PC-9 (cell line): Measurements from ENCODE around the gene VENTX. TPM values are rescaled to one million over a fixed set of nuclear protein-coding genes. Genes with fewer than 3 reads are reported as not detected.

Experiments
- BruUV-seq: library from RNA; stranded (reverse); fragments of 400-500 nt; replicated peaks from 2 replicates; lab custom pipeline; 2021; lab: Mats Ljungman, UMichigan
- CTCF ChIA-PET: fragments of 300-600 bp; sonication (Branson Sonifier 250); formaldehyde crosslinking; loops from one replicate; lab custom pipeline; 2022; ENCODE audit warnings: antibody characterized with exemption; lab: Charles Lee
- POLR2A ChIA-PET: fragments of 300-600 bp; sonication (Branson Sonifier 250); formaldehyde crosslinking; loops from one replicate; lab custom pipeline; 2022; ENCODE audit warnings: antibody characterized with exemption; ENCODE audit not compliant: unreplicated experiment; lab: Charles Lee
- DNase-seq, 2 experiments: peaks; one replicate each; pipeline versions ENCODE4 v3.0.0 to v3.0.0-alpha.2; 2015 to 2022; ENCODE audit warnings: mixed read lengths in 1 of 2
- H2AFZ ChIP-seq: fragments of 200-600 bp; sonication (generic); 2 replicates; pipeline ENCODE4 v1.8.1; 2017; ENCODE audit warnings: antibody characterized with exemption
- H3F3A ChIP-seq: fragments of 200-600 bp; sonication (generic); 2 replicates; pipeline ENCODE4 v1.8.1; 2017; ENCODE audit warnings: antibody characterized with exemption, mild to moderate bottlenecking, low read depth; ENCODE audit not compliant: insufficient read depth
- H3K27ac ChIP-seq: fragments of 200-600 bp; sonication (generic); 2 replicates; pipeline ENCODE4 v1.6.1; 2016; ENCODE audit warnings: mixed run types
- H3K27me3 ChIP-seq: fragments of 200-600 bp; sonication (generic); 2 replicates; pipeline ENCODE4 v1.6.1; 2016; ENCODE audit warnings: low read depth, mixed run types; ENCODE audit not compliant: insufficient read depth
- H3K36me3 ChIP-seq: fragments of 200-600 bp; sonication (generic); 2 replicates; pipeline ENCODE4 v1.6.1; 2016; ENCODE audit warnings: low read depth, mixed run types
- H3K4me1 ChIP-seq: fragments of 200-600 bp; sonication (generic); replicated peaks from 2 replicates; pipeline ENCODE4 v1.6.1; 2016; ENCODE audit warnings: mixed run types; ENCODE audit not compliant: insufficient read depth
- H3K4me2 ChIP-seq: fragments of 200-600 bp; sonication (generic); 2 replicates; pipeline ENCODE4 v1.6.1; 2017; ENCODE audit warnings: mixed run types
- H3K4me3 ChIP-seq: fragments of 200-600 bp; sonication (generic); 2 replicates; pipeline ENCODE4 v1.6.1; 2016; ENCODE audit warnings: mixed run types
- H3K79me2 ChIP-seq: fragments of 200-600 bp; sonication (generic); 2 replicates; pipeline ENCODE4 v1.6.1; 2017; ENCODE audit warnings: low read depth, mixed run types
- H3K9me2 ChIP-seq: fragments of 200-600 bp; sonication (generic); 2 replicates; pipeline ENCODE4 v1.8.1; 2017; ENCODE audit warnings: mild to moderate bottlenecking; ENCODE audit not compliant: insufficient read depth
- H3K9me3 ChIP-seq: fragments of 200-600 bp; sonication (generic); 2 replicates; pipeline ENCODE4 v1.8.1; 2016; ENCODE audit warnings: low read depth; ENCODE audit not compliant: insufficient read depth
- H4K20me1 ChIP-seq: fragments of 200-600 bp; sonication (generic); 2 replicates; pipeline ENCODE4 v1.8.1; 2017; ENCODE audit not compliant: insufficient read depth
- CTCF ChIP-seq: fragments of 200-600 bp; sonication (generic); conservative IDR thresholded peaks from 2 replicates; pipeline ENCODE4 v1.6.1; 2017; ENCODE audit warnings: mixed run types, antibody characterized with exemption, mild to moderate bottlenecking, moderate library complexity
- EZH2 ChIP-seq: fragments of 200-600 bp; sonication (generic); IDR thresholded peaks from 2 replicates; pipeline ENCODE4 v1.8.0; 2017; ENCODE audit warnings: antibody characterized with exemption, low read depth
- intact Hi-C: fragments of 100-400 bp; cut with micrococcal nuclease; formaldehyde crosslinking; loops from one replicate; pipeline ENCODE4 v1.10.0; 2022; ENCODE audit not compliant: unreplicated experiment
- total RNA-seq: library from RNA; stranded (reverse); gene quantifications from 2 replicates; pipeline ENCODE4 v1.2.3, GENCODE V29; 2021

The VENTX gene
- total RNA-seq, 1 experiment from 2014 or later = not detected

GRCh38 chr10:133254421-133255120 is 16.9 kb downstream of the VENTX start:
- DNase-seq = no peak
- Histone ChIP-seq H3K79me2 (no peaks in the 10 kb centered on the region), H3F3A (peaks cover 9% of the 10 kb centered on the region; the same call in 1 of the 2 replicates), H3K4me1 (peaks cover 18% of the 10 kb centered on the region), H2AFZ (no peak overlapping the region), H3K36me3 (no peaks in the 10 kb centered on the region), H3K27ac (no peak overlapping the region), H3K27me3 (peaks cover 4% of the 10 kb centered on the region; the same call in 1 of the 2 replicates), H3K4me2 (no peak overlapping the region), H4K20me1 (no peaks in the 10 kb centered on the region), H3K9me2 (no peaks in the 10 kb centered on the region), H3K4me3 (no peak overlapping the region), H3K9me3 (no peaks in the 10 kb centered on the region)
- ChIA-PET CTCF (no interaction called here), POLR2A (no interaction called here)
- BruUV-seq = no TSS peak
- TF ChIP-seq CTCF (no peak), EZH2 (no peak)
- intact Hi-C loops = no loop called here

- no TSS peak for BruUV-seq
- Histone ChIP-seq H3K4me1 (peaks cover 26% of the 10 kb centered on the region), H3K36me3 (no peaks in the 10 kb centered on the region), H3F3A (peaks cover 9% of the 10 kb centered on the region; the same call in 1 of the 2 replicates), H3K27ac (no peak overlapping the region), H3K27me3 (peaks cover 2% of the 10 kb centered on the region; the same call in 1 of the 2 replicates), H3K4me2 (no peak overlapping the region), H4K20me1 (no peaks in the 10 kb centered on the region), H3K4me3 (no peak overlapping the region), H3K9me3 (no peaks in the 10 kb centered on the region), H2AFZ (no peak overlapping the region), H3K9me2 (no peaks in the 10 kb centered on the region), H3K79me2 (no peaks in the 10 kb centered on the region)
- no peak for DNase-seq
- ChIA-PET POLR2A (no interaction called here), CTCF (no interaction called here)
- intact Hi-C loops = no loop called here
- TF ChIP-seq EZH2 (no peak), CTCF (no peak)
Observed at GRCh38 chr10:133255323-133255722, 17.7 kb downstream of the VENTX start.

GRCh38 chr10:133257489-133258065 is 19.9 kb downstream of the VENTX start:
- Histone ChIP-seq H3K9me2 (no peaks in the 10 kb centered on the region), H3K27me3 (no peaks in the 10 kb centered on the region), H3K4me3 (no peak overlapping the region), H3K27ac (peak overlapping the region; percentile 71), H3K36me3 (no peaks in the 10 kb centered on the region), H3K4me1 (peaks cover 26% of the 10 kb centered on the region), H3K4me2 (peak overlapping the region; percentile 19; the same call in 1 of the 2 replicates), H3K9me3 (no peaks in the 10 kb centered on the region), H4K20me1 (no peaks in the 10 kb centered on the region), H3F3A (peaks cover 9% of the 10 kb centered on the region; the same call in 1 of the 2 replicates), H3K79me2 (no peaks in the 10 kb centered on the region), H2AFZ (no peak overlapping the region)
- POLR2A ChIA-PET = no interaction called here
- peak in 1 of 2 experiments; percentile 57 for DNase-seq
- intact Hi-C loops = loop anchor here (2.0 kb wide), 1 partner anchor 51 kb away; the partner anchor contains the start of genes TUBGCP2 and ZNF511
- no peak; the same call in 1 of the 2 replicates for TF ChIP-seq CTCF
- TF ChIP-seq EZH2 = no peak
- CTCF ChIA-PET = interaction anchor here (0.6 to 1.4 kb wide), 3 partner anchors 36 to 96 kb away, joined by 3 to 9 read pairs (median 4); no protein-coding TSS in a partner anchor
- no TSS peak for BruUV-seq
